ENCODE results near the gene COL6A1. TPM values are rescaled to one million over a fixed set of nuclear protein-coding genes. Genes with fewer than 3 reads are reported as not detected.
"Not testable (repeated sequence)": the region's sequence is repeated elsewhere in the genome, so short reads cannot be mapped to it uniquely, and the experiment has no call there.

COL6A1 gene
- total RNA-seq, 1 experiment from 2014 or later = 193 TPM

- H3K9me3 Mint-ChIP-seq = peaks cover 0 to 7% of the 10 kb centered on the region in 2 experiments; a peak in 4 of 5 replicates
- H3K36me3 Mint-ChIP-seq (ENCODE audit: insufficient read depth in 1 of 3, low read depth in 3 of 3) = no peaks in the 10 kb centered on the region
- Histone ChIP-seq H3K4me2 (ENCODE audit: insufficient read depth, insufficient read length, low read length) (no peak overlapping the region), H3K23me2 (ENCODE audit: insufficient read length, low read depth, low read length, poor library complexity, severe bottlenecking) (no peaks in the 10 kb centered on the region), H2BK12ac (ENCODE audit: insufficient read length, low read depth, low read length) (no peak overlapping the region), H2BK5ac (ENCODE audit: insufficient read length, low read length) (no peak overlapping the region), H3T11ph (ENCODE audit: low read length) (no peak overlapping the region), H3K9me3 (ENCODE audit: control insufficient read depth, low read depth, low read length) (no peaks in the 10 kb centered on the region), H2BK120ac (ENCODE audit: low read depth, low read length, poor library complexity, severe bottlenecking) (no peak overlapping the region), H3K79me1 (ENCODE audit: insufficient read depth, low read depth, low read length, poor library complexity, severe bottlenecking) (no peaks in the 10 kb centered on the region), H2BK20ac (ENCODE audit: low read depth, low read length, poor library complexity, severe bottlenecking) (no peak overlapping the region), H3K14ac (ENCODE audit: insufficient read depth, low read length) (no peak overlapping the region; the same call in 1 of the 2 replicates), H2AK5ac (ENCODE audit: insufficient read length, low read length) (no peak overlapping the region), H4K5ac (ENCODE audit: insufficient read length, low read depth, low read length) (no peak overlapping the region), H3K9ac (ENCODE audit: extremely low read depth, insufficient read length, low read length) (no peak overlapping the region), H3K4ac (ENCODE audit: low read depth, low read length) (no peak overlapping the region), H3K27ac (ENCODE audit: insufficient read length, low read depth, low read length) (no peak overlapping the region), H3K4me1 (ENCODE audit: insufficient read depth, low read length) (no peaks in the 10 kb centered on the region), H3K18ac (ENCODE audit: insufficient read length, low read depth, low read length) (no peak overlapping the region), H4K8ac (replicated peaks; ENCODE audit: insufficient read length, low read depth, low read length) (no peak overlapping the region), H4K20me1 (ENCODE audit: control insufficient read depth, insufficient read depth, insufficient read length) (no peaks in the 10 kb centered on the region), H3K23ac (ENCODE audit: insufficient read length, low read depth, low read length) (no peak overlapping the region), H3K56ac (ENCODE audit: insufficient read length, low read depth, low read length) (no peak overlapping the region), H2AFZ (ENCODE audit: low read length) (no peak overlapping the region), H3K27me3 (ENCODE audit: insufficient read depth, low read length) (no peaks in the 10 kb centered on the region), H3K79me2 (ENCODE audit: insufficient read depth, low read length) (no peaks in the 10 kb centered on the region), H2BK15ac (ENCODE audit: low read depth, low read length) (no peak overlapping the region), H4K91ac (ENCODE audit: insufficient read length, low read depth, low read length) (no peak overlapping the region)
- peaks cover 14 to 22% of the 10 kb centered on the region in 2 experiments for H3K4me1 Mint-ChIP-seq
- no CpG with 5 or more reads among the region's 15 CpGs for WGBS (ENCODE audit: extremely low coverage, insufficient read length, low lambda C conversion rate)
- H3K27me3 Mint-ChIP-seq (ENCODE audit: low read depth) = peaks cover 28% of the 10 kb centered on the region
- peak overlapping the region in 2 of 3 experiments; percentile 18 to 62; a peak in 2 of 7 replicates for H3K27ac Mint-ChIP-seq
- no peak for TF ChIP-seq CTCF (conservative IDR thresholded peaks at IDR 0.05)
- DNase-seq = no peak
- no peak overlapping the region for H3K4me3 Mint-ChIP-seq
Measured at GRCh38 chr21:45951676-45952075, 29.9 kb upstream of the COL6A1 start.

- not testable (repeated sequence) for H3K4me2 ChIP-seq (ENCODE audit: insufficient read depth, insufficient read length, low read length); H4K20me1 ChIP-seq (ENCODE audit: control insufficient read depth, insufficient read depth, insufficient read length); H3K27ac ChIP-seq (ENCODE audit: insufficient read length, low read depth, low read length); H3K36me3 Mint-ChIP-seq (ENCODE audit: insufficient read depth in 1 of 3, low read depth in 3 of 3); H3K14ac ChIP-seq (ENCODE audit: insufficient read depth, low read length); H3K4me1 ChIP-seq (ENCODE audit: insufficient read depth, low read length); H2BK120ac ChIP-seq (ENCODE audit: low read depth, low read length, poor library complexity, severe bottlenecking); H2BK12ac ChIP-seq (ENCODE audit: insufficient read length, low read depth, low read length); H3K4ac ChIP-seq (ENCODE audit: low read depth, low read length); H3T11ph ChIP-seq (ENCODE audit: low read length); H3K79me2 ChIP-seq (ENCODE audit: insufficient read depth, low read length); H2BK20ac ChIP-seq (ENCODE audit: low read depth, low read length, poor library complexity, severe bottlenecking); H3K9ac ChIP-seq (ENCODE audit: extremely low read depth, insufficient read length, low read length); H4K8ac ChIP-seq (replicated peaks; ENCODE audit: insufficient read length, low read depth, low read length); H4K91ac ChIP-seq (ENCODE audit: insufficient read length, low read depth, low read length); H4K5ac ChIP-seq (ENCODE audit: insufficient read length, low read depth, low read length); H2AFZ ChIP-seq (ENCODE audit: low read length); H3K4me3 Mint-ChIP-seq; H2BK5ac ChIP-seq (ENCODE audit: insufficient read length, low read length); H3K23ac ChIP-seq (ENCODE audit: insufficient read length, low read depth, low read length); H3K79me1 ChIP-seq (ENCODE audit: insufficient read depth, low read depth, low read length, poor library complexity, severe bottlenecking); H3K18ac ChIP-seq (ENCODE audit: insufficient read length, low read depth, low read length); H3K27ac Mint-ChIP-seq; H2AK5ac ChIP-seq (ENCODE audit: insufficient read length, low read length); H2BK15ac ChIP-seq (ENCODE audit: low read depth, low read length); H3K56ac ChIP-seq (ENCODE audit: insufficient read length, low read depth, low read length); H3K23me2 ChIP-seq (ENCODE audit: insufficient read length, low read depth, low read length, poor library complexity, severe bottlenecking); DNase-seq; H3K27me3 ChIP-seq (ENCODE audit: insufficient read depth, low read length); H3K9me3 ChIP-seq (ENCODE audit: control insufficient read depth, low read depth, low read length)
- peaks cover 4 to 12% of the 10 kb centered on the region in 2 experiments; a peak in 4 of 5 replicates for H3K9me3 Mint-ChIP-seq
- no CpG with 5 or more reads among the region's 10 CpGs for WGBS (ENCODE audit: extremely low coverage, insufficient read length, low lambda C conversion rate)
- peaks cover 14 to 22% of the 10 kb centered on the region in 2 experiments for H3K4me1 Mint-ChIP-seq
- peaks cover 33% of the 10 kb centered on the region for H3K27me3 Mint-ChIP-seq (ENCODE audit: low read depth)
Measured at GRCh38 chr21:45952527-45952926, 29.0 kb upstream of the COL6A1 start.
